ENCODE data around the gene CCDC47. TPM values are rescaled to one million over a fixed set of nuclear protein-coding genes. Genes with fewer than 3 reads are reported as not detected.
"Not testable (repeated sequence)": the region's sequence is repeated elsewhere in the genome, so short reads cannot be mapped to it uniquely, and the experiment has no call there.

CCDC47 gene
- total RNA-seq, 1 experiment from 2014 or later = 147 TPM

DNA sequence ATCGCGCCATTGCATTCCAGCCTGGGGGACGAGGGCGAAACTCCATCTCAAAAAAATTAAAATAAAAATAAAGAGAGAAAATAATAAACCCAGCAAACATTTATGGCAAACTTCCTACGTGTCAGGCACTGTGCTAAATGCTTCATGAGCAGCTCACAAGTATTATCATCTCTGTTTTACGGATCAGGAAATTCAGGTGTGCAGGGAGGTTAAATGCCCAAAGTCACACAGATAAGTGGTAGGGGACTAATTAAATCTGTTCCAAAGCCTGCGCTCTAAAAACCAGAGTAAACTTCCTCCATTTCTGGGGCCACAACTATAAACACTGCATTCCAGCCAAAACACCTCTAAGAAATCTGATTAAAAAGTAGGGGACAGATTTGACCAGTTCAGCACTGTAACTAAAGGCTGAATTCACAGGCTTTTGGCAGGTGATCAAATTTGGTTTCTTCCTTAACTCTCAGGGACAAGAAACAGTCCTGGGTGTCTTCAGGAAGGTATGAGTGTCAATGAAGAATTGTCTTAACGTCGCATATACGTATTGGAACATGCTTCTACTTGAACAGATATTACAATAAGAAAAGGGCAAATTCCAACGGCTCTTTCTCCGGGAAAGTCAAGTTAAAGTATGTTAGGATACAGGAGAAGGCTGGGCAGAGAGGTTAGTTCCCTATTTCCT is 32.8 kb downstream of the CCDC47 start:
- Histone ChIP-seq H3K9ac (ENCODE audit: low read length) (peak overlapping the region; percentile 88), H2AFZ (ENCODE audit: low read length) (peak overlapping the region; percentile 86), H3F3A (ENCODE audit: low read length, unreplicated experiment) (peaks cover 10% of the 10 kb centered on the region), H3K9me3 (ENCODE audit: low read length) (no peaks in the 10 kb centered on the region), H3K27me3 (ENCODE audit: low read length) (no peaks in the 10 kb centered on the region), H3K4me3 (ENCODE audit: low read length) (peak overlapping the region; percentile 87), H3K36me3 (ENCODE audit: low read depth, low read length) (peaks cover 1% of the 10 kb centered on the region; the same call in 1 of the 2 replicates), H3K79me2 (ENCODE audit: low read length) (peaks cover 19% of the 10 kb centered on the region), H3K27ac (ENCODE audit: low read length) (peak overlapping the region; percentile 56), H4K20me1 (ENCODE audit: low read length) (no peaks in the 10 kb centered on the region), H3K9me2 (replicated peaks; ENCODE audit: low read length) (no peaks in the 10 kb centered on the region), H3K4me1 (ENCODE audit: insufficient read depth, low read length) (peaks cover 15% of the 10 kb centered on the region; the same call in 1 of the 2 replicates), H3K4me2 (ENCODE audit: low read length) (peak overlapping the region; percentile 99)
- BruUV-seq (replicated peaks) = TSS peak; percentile 52
- DNase-seq (peak; percentile 51), ATAC-seq (no peak)
- TF ChIP-seq EZH2 (IDR thresholded peaks at IDR 0.05; ENCODE audit: low read length, unreplicated experiment) = no peak
- TF ChIP-seq EZH2phosphoT487 (IDR thresholded peaks at IDR 0.05; ENCODE audit: borderline replicate concordance, low read length) = no peak
- TF ChIP-seq CTCF (conservative IDR thresholded peaks at IDR 0.05; ENCODE audit: low read depth, low read length) = no peak
- ChIA-PET CTCF (interaction anchor here (0.6 kb wide), 2 partner anchors 101 to 125 kb away, joined by 3 to 5 read pairs; no protein-coding TSS in a partner anchor), POLR2A (ENCODE audit: unreplicated experiment) (interaction anchor here (0.6 to 0.7 kb wide), 3 partner anchors 33 to 109 kb away, joined by 3 to 5 read pairs (median 3); partner anchors contain the start of gene CCDC47)
- intact Hi-C loops (cut with micrococcal nuclease) = loop anchor here (1.0 to 5.0 kb wide), 3 partner anchors 33 to 118 kb away; partner anchors contain the start of genes CCDC47 and MAP3K3

GRCh38 chr17:63735691-63736090 is 37.7 kb downstream of the CCDC47 start:
- Histone ChIP-seq H3K4me1 (ENCODE audit: insufficient read depth, low read length) (peaks cover 6% of the 10 kb centered on the region; the same call in 1 of the 2 replicates), H3K9ac (ENCODE audit: low read length) (no peak overlapping the region), H3K4me3 (ENCODE audit: low read length) (no peak overlapping the region), H2AFZ (ENCODE audit: low read length) (no peak overlapping the region), H3K4me2 (ENCODE audit: low read length) (no peak overlapping the region), H3F3A (ENCODE audit: low read length, unreplicated experiment) (peaks cover 4% of the 10 kb centered on the region), H3K79me2 (ENCODE audit: low read length) (peaks cover 12% of the 10 kb centered on the region), H4K20me1 (ENCODE audit: low read length) (no peaks in the 10 kb centered on the region), H3K27ac (ENCODE audit: low read length) (no peak overlapping the region), H3K27me3 (ENCODE audit: low read length) (no peaks in the 10 kb centered on the region), H3K9me2 (replicated peaks; ENCODE audit: low read length) (no peaks in the 10 kb centered on the region), H3K36me3 (ENCODE audit: low read depth, low read length) (no peaks in the 10 kb centered on the region), H3K9me3 (ENCODE audit: low read length) (no peaks in the 10 kb centered on the region)
- ATAC-seq = no peak
- intact Hi-C loops (cut with micrococcal nuclease) = no loop called here
- TF ChIP-seq CTCF (conservative IDR thresholded peaks at IDR 0.05; ENCODE audit: low read depth, low read length) (no peak), EZH2phosphoT487 (IDR thresholded peaks at IDR 0.05; ENCODE audit: borderline replicate concordance, low read length) (no peak), EZH2 (IDR thresholded peaks at IDR 0.05; ENCODE audit: low read length, unreplicated experiment) (no peak)
- no peak for DNase-seq
- POLR2A ChIA-PET (ENCODE audit: unreplicated experiment) = no interaction called here
- no TSS peak for BruUV-seq (replicated peaks)
- CTCF ChIA-PET = no interaction called here

DNA sequence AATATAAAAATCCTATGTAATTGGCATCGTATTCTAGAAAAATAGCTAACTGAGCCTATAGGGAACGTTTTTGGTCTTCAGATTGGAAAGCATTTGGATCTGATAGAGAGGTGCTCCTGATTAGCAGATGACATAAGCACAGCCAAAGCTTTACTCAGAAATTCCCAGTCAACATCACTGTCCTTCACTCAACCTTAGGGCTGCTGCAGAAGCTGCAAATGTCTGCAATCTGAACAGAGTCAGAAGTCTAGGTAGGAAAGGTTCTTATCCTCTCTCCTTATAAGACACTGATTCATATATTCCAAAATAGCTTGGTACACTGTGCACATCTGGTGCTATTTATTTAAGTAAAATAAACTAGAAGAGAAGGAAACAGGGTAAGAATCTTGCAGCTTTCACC is 51.0 kb downstream of the CCDC47 start:
- Histone ChIP-seq H3K79me2 (ENCODE audit: low read length) (no peaks in the 10 kb centered on the region), H3F3A (ENCODE audit: low read length, unreplicated experiment) (no peaks in the 10 kb centered on the region), H3K4me2 (ENCODE audit: low read length) (no peak overlapping the region), H2AFZ (ENCODE audit: low read length) (no peak overlapping the region), H3K4me1 (ENCODE audit: insufficient read depth, low read length) (no peaks in the 10 kb centered on the region), H3K27ac (ENCODE audit: low read length) (no peak overlapping the region), H3K9ac (ENCODE audit: low read length) (no peak overlapping the region), H3K9me3 (ENCODE audit: low read length) (no peaks in the 10 kb centered on the region), H3K9me2 (replicated peaks; ENCODE audit: low read length) (no peaks in the 10 kb centered on the region), H3K27me3 (ENCODE audit: low read length) (no peaks in the 10 kb centered on the region), H3K36me3 (ENCODE audit: low read depth, low read length) (peaks cover 14% of the 10 kb centered on the region; the same call in 1 of the 2 replicates), H3K4me3 (ENCODE audit: low read length) (no peak overlapping the region), H4K20me1 (ENCODE audit: low read length) (no peaks in the 10 kb centered on the region; the same call in 1 of the 2 replicates)
- DNase-seq = no peak
- no TSS peak for BruUV-seq (replicated peaks)
- TF ChIP-seq CTCF (conservative IDR thresholded peaks at IDR 0.05; ENCODE audit: low read depth, low read length) (no peak), EZH2phosphoT487 (IDR thresholded peaks at IDR 0.05; ENCODE audit: borderline replicate concordance, low read length) (no peak), EZH2 (IDR thresholded peaks at IDR 0.05; ENCODE audit: low read length, unreplicated experiment) (no peak)
- ChIA-PET CTCF (no interaction called here), POLR2A (ENCODE audit: unreplicated experiment) (interaction anchor here (0.6 to 0.7 kb wide), 2 partner anchors 488 to 1132 kb away, joined by 5 read pairs; no protein-coding TSS in a partner anchor)
- intact Hi-C loops (cut with micrococcal nuclease) = no loop called here
- no peak for ATAC-seq

- ATAC-seq; BruUV-seq (replicated peaks); H4K20me1 ChIP-seq (ENCODE audit: low read length); H3K9me2 ChIP-seq (replicated peaks; ENCODE audit: low read length); POLR2A ChIA-PET (ENCODE audit: unreplicated experiment); H3F3A ChIP-seq (ENCODE audit: low read length, unreplicated experiment); H3K4me2 ChIP-seq (ENCODE audit: low read length); H2AFZ ChIP-seq (ENCODE audit: low read length); H3K27me3 ChIP-seq (ENCODE audit: low read length); H3K9ac ChIP-seq (ENCODE audit: low read length); DNase-seq; H3K79me2 ChIP-seq (ENCODE audit: low read length); H3K4me3 ChIP-seq (ENCODE audit: low read length); H3K9me3 ChIP-seq (ENCODE audit: low read length); intact Hi-C loops (cut with micrococcal nuclease); H3K4me1 ChIP-seq (ENCODE audit: insufficient read depth, low read length); CTCF ChIA-PET; H3K27ac ChIP-seq (ENCODE audit: low read length); H3K36me3 ChIP-seq (ENCODE audit: low read depth, low read length): not testable (repeated sequence)
These were observed 53.2 kb downstream of the CCDC47 start for GRCh38 chr17:63720194-63720593.
